ENCODE measurements around the gene RBM39. TPM values are rescaled to one million over a fixed set of nuclear protein-coding genes. Genes with fewer than 3 reads are reported as not detected.
A peak's percentile ranks its signal among the peaks of the same experiment; 100 is the strongest.

Gene RBM39
- total RNA-seq, 2 donors from 2014 or later = 264 to 309 TPM

GRCh38 chr20:35776513-35777101, 34.5 kb upstream of the RBM39 start:
- H3K4me1 ChIP-seq = peaks cover 32% of the 10 kb centered on the region
- H3K4me3 ChIP-seq = no peak overlapping the region

DNA sequence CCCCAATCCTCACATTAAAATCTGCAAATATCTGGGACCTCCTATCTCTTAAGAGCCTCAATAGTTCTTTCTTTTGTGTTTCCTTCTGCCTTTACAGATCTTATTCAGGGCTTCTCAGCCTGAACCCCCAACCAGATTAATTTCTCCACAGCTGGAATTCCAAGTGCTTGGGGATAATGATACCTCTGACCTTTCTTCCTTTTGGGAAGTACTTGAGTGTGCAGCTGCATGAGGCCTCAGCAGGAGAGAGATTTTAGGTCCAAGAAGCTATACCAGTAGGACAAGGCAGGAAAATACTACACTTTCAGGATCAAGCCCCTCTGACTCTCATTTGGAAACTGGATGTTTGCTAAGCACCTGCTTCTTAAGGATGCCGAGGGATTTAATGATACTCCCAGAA, 32.3 kb upstream of the RBM39 start:
- no peak overlapping the region for H3K4me3 ChIP-seq
- H3K27ac ChIP-seq = no peak overlapping the region
- no peaks in the 10 kb centered on the region for H3K9me3 ChIP-seq
- intact Hi-C loops (cut with DNase I) = no loop called here
- H3K27me3 ChIP-seq = no peaks in the 10 kb centered on the region
- peaks cover 41% of the 10 kb centered on the region for H3K4me1 ChIP-seq
- DNase-seq (no peak), ATAC-seq (no peak)
- WGBS, 2 donors = 86 to 88% methylated on average over 1 of the region's 1 CpG
- TF ChIP-seq POLR2A (IDR thresholded peaks at IDR 0.05) (no peak), CTCF (IDR thresholded peaks at IDR 0.05) (no peak)
- no peaks in the 10 kb centered on the region for H3K36me3 ChIP-seq (replicated peaks in 1 of 2; ENCODE audit: insufficient read depth in 1 of 2, low read depth in 2 of 2)

More at GRCh38 chr20:35776513-35777101, 34.5 kb upstream of the RBM39 start:
- DNase-seq (peak; percentile 59 to 80 (median 68)), ATAC-seq (no peak)
- TF ChIP-seq POLR2A (IDR thresholded peaks at IDR 0.05) (no peak), CTCF (IDR thresholded peaks at IDR 0.05) (no peak)
- Histone ChIP-seq H3K27ac (peak overlapping the region in 3 of 4 donors; percentile 4 to 39 (median 9)), H3K36me3 (replicated peaks in 1 of 2; ENCODE audit: insufficient read depth in 1 of 2, low read depth in 2 of 2) (no peaks in the 10 kb centered on the region), H3K27me3 (no peaks in the 10 kb centered on the region), H3K9me3 (no peaks in the 10 kb centered on the region)
- WGBS, 2 donors = 32 to 40% methylated on average over 4 of the region's 4 CpGs
- intact Hi-C loops (cut with DNase I) = no loop called here

DNA sequence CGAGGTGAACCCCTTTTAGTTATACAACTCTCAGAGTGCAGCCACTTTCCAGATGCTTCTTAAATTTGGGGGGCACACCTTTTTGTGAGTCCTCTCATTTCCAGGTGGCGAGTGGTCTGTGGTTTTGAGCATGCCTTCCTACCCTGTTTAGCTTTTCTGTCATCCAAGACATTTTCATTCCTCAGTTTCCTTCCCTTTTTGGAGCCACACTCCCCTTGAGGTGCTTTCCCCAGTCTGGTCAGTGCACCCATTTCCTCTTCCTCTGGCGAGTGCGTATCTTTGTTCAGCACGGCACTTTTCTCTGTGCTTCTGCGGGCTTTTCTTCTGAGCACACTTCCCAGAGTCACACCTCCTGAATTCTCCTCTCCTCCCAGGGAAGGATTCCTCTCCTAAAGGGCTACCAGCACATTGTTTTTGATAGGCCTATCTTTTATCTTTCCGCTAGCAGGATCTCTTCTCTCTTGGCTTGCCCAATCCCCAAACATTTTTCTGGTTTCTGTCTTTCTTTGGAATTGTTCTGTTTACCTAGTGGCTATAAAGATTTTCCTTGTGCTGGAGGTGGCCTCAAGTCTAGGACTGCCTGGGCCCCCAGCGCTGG, 31.2 kb upstream of the RBM39 start:
- intact Hi-C loops (cut with DNase I) = no loop called here
- H3K4me1 ChIP-seq = peaks cover 50% of the 10 kb centered on the region
- DNase-seq = peak in 1 of 4 donors; percentile 37

DNA sequence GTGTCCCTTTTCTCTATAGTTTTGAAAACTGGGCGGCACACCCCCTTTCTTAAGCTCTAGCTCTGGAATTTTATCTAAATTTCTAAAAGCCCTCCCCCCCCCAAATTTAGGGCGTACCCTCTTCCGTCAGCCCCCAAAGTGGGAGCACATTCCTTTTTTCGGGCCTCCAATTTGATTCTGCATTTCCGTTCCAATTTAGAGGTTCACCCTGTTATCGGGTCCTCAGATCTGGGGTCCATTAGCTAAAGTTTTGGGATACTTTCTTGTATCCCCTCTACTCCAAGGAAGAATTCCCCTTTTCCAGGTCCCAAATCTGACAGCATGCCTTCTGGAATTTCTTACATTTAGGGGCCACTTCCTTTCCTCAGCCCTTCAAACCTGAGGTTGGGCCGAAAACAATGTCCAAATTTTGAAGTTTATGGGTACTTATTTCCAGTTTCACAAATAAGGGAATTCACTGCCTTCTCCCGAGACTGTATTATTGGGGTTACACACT, 30.6 kb upstream of the RBM39 start:
- peak overlapping the region; percentile 41 to 52 for H3K4me3 ChIP-seq
- intact Hi-C loops (cut with DNase I) = no loop called here
- no peaks in the 10 kb centered on the region for H3K36me3 ChIP-seq (replicated peaks in 1 of 2; ENCODE audit: insufficient read depth in 1 of 2, low read depth in 2 of 2)
- peak overlapping the region in 3 of 4 donors; percentile 82 to 85 (median 84) for H3K27ac ChIP-seq
- ATAC-seq = no peak
- DNase-seq = no peak
- TF ChIP-seq POLR2A (IDR thresholded peaks at IDR 0.05) = no peak
- TF ChIP-seq CTCF (IDR thresholded peaks at IDR 0.05) = peak in 1 of 7 experiments; percentile 3
- H3K4me1 ChIP-seq = peaks cover 50% of the 10 kb centered on the region
- no peaks in the 10 kb centered on the region for H3K9me3 ChIP-seq
- 17% methylated on average over 8 of the region's 8 CpGs for WGBS, 2 donors
- no peaks in the 10 kb centered on the region for H3K27me3 ChIP-seq

More for the DNA sequence above, 31.2 kb upstream of the RBM39 start:
- Histone ChIP-seq H3K9me3 (no peaks in the 10 kb centered on the region), H3K27me3 (no peaks in the 10 kb centered on the region), H3K27ac (peak overlapping the region in 3 of 4 donors; percentile 36 to 85 (median 82)), H3K36me3 (replicated peaks in 1 of 2; ENCODE audit: insufficient read depth in 1 of 2, low read depth in 2 of 2) (no peaks in the 10 kb centered on the region), H3K4me3 (no peak overlapping the region)
- ATAC-seq = no peak
- no peak for TF ChIP-seq POLR2A (IDR thresholded peaks at IDR 0.05)
- TF ChIP-seq CTCF (IDR thresholded peaks at IDR 0.05) = no peak
- 49 to 64% methylated on average over 8 of the region's 8 CpGs for WGBS, 2 donors
